K562 (cell line): Measurements from ENCODE around the gene RORB. TPM values are rescaled to one million over a fixed set of nuclear protein-coding genes. Genes with fewer than 3 reads are reported as not detected.

Source experiments
- ATAC-seq: fragments of 200-7000 bp; cut with Tn5 transposase; 3 replicates; pipeline ENCODE4 v1.9.1; 2020; ENCODE audit warnings: moderate library complexity
- BruUV-seq: library from RNA; stranded (reverse); fragments of 400-500 nt; replicated peaks from 2 replicates; lab custom pipeline; 2021; lab: Mats Ljungman, UMichigan
- CTCF ChIA-PET: fragments of 300-600 bp; formaldehyde crosslinking; extraction: SDS; loops from one replicate; lab custom pipeline; 2021; ENCODE audit warnings: low intra/inter-chr PET ratio; lab: Yijun Ruan, JAX
- POLR2A ChIA-PET: fragments of 300-600, 350-650 bp; sonication (Branson Sonifier 250); formaldehyde crosslinking; extraction: SDS; loops from one replicate; lab custom pipeline; 2021; ENCODE audit warnings: antibody characterized with exemption, inconsistent platforms; lab: Yijun Ruan, JAX
- DNase-seq, 4 experiments: peaks; one replicate each; pipeline versions ENCODE4 v3.0.0 to v3.0.0-alpha.2; 2011 to 2018; ENCODE audit warnings: low spot score in 3 of 4, mixed read lengths in 3 of 4; ENCODE audit errors: extremely low read depth in 1 of 4
- FAIRE-seq: peaks from 2 replicates; lab custom pipeline; 2011; peaks lifted over from hg19 to GRCh38; lab: Jason Lieb, UNC
- H2AFZ ChIP-seq: 2 replicates; pipeline ENCODE4 v1.6.0; 2011; ENCODE audit warnings: low read depth, low read length, control low read depth, inconsistent platforms
- H3K27ac ChIP-seq: fragments of 200-600 bp; 3 replicates; pipeline ENCODE4 v1.8.0; 2011; ENCODE audit warnings: low read depth, mild to moderate bottlenecking, control low read depth, inconsistent platforms, low read length, moderate library complexity, mixed read lengths; ENCODE audit errors: extremely low read depth
- H3K27me3 ChIP-seq, 2 experiments: fragments of 300-600 bp in 1 of 2; 2 replicates in 1 of 2; 3 replicates in 1 of 2; pipeline versions ENCODE4 v1.6.0 to v1.8.0; 2011; ENCODE audit warnings: inconsistent platforms in 2 of 2, low read length in 2 of 2, mild to moderate bottlenecking in 1 of 2, mixed read lengths in 1 of 2, moderate library complexity in 1 of 2; ENCODE audit not compliant: control insufficient read depth in 2 of 2, insufficient read depth in 2 of 2
- H3K36me3 ChIP-seq: fragments of 300-600 bp; 3 replicates; pipeline ENCODE4 v1.8.0; 2011; ENCODE audit warnings: mild to moderate bottlenecking, low read length, inconsistent platforms; ENCODE audit not compliant: control insufficient read depth, insufficient read depth
- H3K4me1 ChIP-seq, 2 experiments: fragments of 200-600 bp in 1 of 2; replicated peaks in 1 of 2; 2 replicates in 1 of 2; 3 replicates in 1 of 2; pipeline versions ENCODE4 v1.5.1 to v1.8.0; 2011; ENCODE audit warnings: inconsistent platforms in 2 of 2, low read length in 2 of 2, mild to moderate bottlenecking in 1 of 2, mixed read lengths in 1 of 2, moderate library complexity in 1 of 2; ENCODE audit not compliant: control insufficient read depth in 2 of 2, insufficient read depth in 2 of 2
- H3K4me2 ChIP-seq: 2 replicates; pipeline ENCODE4 v1.6.1; 2011; ENCODE audit warnings: low read length, control low read depth, inconsistent platforms, mixed read lengths; ENCODE audit not compliant: insufficient read depth
- H3K4me3 ChIP-seq: fragments of 200-600 bp; sonication (generic), shearing (Covaris generic); 2 replicates; pipeline ENCODE4 v1.5.1; 2016; ENCODE audit warnings: control low read depth, inconsistent platforms
- H3K79me2 ChIP-seq: fragments of 200-600 bp; 3 replicates; pipeline ENCODE4 v1.8.0; 2011; ENCODE audit warnings: low read length, inconsistent platforms; ENCODE audit not compliant: control insufficient read depth, insufficient read depth
- H3K9ac ChIP-seq, 2 experiments: 2 replicates each; pipeline versions ENCODE4 v1.6.0 to v1.6.1; 2011; ENCODE audit warnings: low read depth in 2 of 2, low read length in 2 of 2, control low read depth in 1 of 2, inconsistent platforms in 1 of 2, mild to moderate bottlenecking in 1 of 2, mixed read lengths in 1 of 2; ENCODE audit not compliant: insufficient read depth in 1 of 2
- H3K9me1 ChIP-seq: one replicate; pipeline ENCODE4 v1.6.0; 2011; ENCODE audit warnings: inconsistent platforms, mild to moderate bottlenecking, low read length, moderate library complexity; ENCODE audit not compliant: control insufficient read depth, insufficient read depth
- H3K9me3 ChIP-seq: replicated peaks from 2 replicates; pipeline ENCODE4 v1.5.1; 2011; ENCODE audit warnings: low read depth, low read length, inconsistent platforms; ENCODE audit not compliant: control insufficient read depth, insufficient read depth
- H4K20me1 ChIP-seq: replicated peaks from 2 replicates; pipeline ENCODE4 v1.6.1; 2011; ENCODE audit warnings: low read length, inconsistent platforms, mixed read lengths; ENCODE audit not compliant: control insufficient read depth, insufficient read depth
- ARHGAP35 ChIP-seq: fragments of 450-650 bp; IDR thresholded peaks from 2 replicates; pipeline ENCODE4 v1.6.1; 2018; ENCODE audit not compliant: partially characterized antibody
- PBX2 ChIP-seq, 2 experiments: IDR thresholded peaks in 1 of 2; conservative IDR thresholded peaks in 1 of 2; 2 replicates each; pipeline ENCODE4 v1.6.1; 2016; ENCODE audit warnings: low read depth in 2 of 2, mild to moderate bottlenecking in 1 of 2, missing compliant biosample characterization in 1 of 2, missing genetic modification characterization in 1 of 2, moderate library complexity in 1 of 2
- ZBTB8A ChIP-seq: fragments of 450-650 bp; IDR thresholded peaks from 2 replicates; pipeline ENCODE4 v1.6.1; 2018; ENCODE audit warnings: mild to moderate bottlenecking, moderate library complexity; ENCODE audit not compliant: partially characterized antibody
- WGBS: fragments of 100-300 bp; shearing (Covaris generic); methylation state at CpG from one replicate; pipeline ENCODE4 v1.1.6; 2016; ENCODE audit warnings: low coverage, mixed read lengths; ENCODE audit not compliant: insufficient coverage; ENCODE audit errors: missing lambda C conversion rate; 5-methylcytosine and 5-hydroxymethylcytosine counted together
- in situ Hi-C: fragments of 300-500 bp; cut with MboI; formaldehyde crosslinking; loops from 4 replicates; pipeline ENCODE4 v1.15.0; 2018; ENCODE audit warnings: inconsistent platforms, mixed read lengths
- intact Hi-C: fragments of 100-400 bp; cut with micrococcal nuclease; formaldehyde crosslinking; loops from 2 replicates; pipeline ENCODE4 v1.14.2; 2022
- polyA plus RNA-seq, 8 experiments: library from polyadenylated mRNA; depleted of rRNA in 4 of 8; stranded (reverse) in 5 of 8; unstranded in 3 of 8; fragments of >200 nt; fragmentation: Nextera tagmentation in 2 of 8; fragmentation: Illumina TruSeq in 1 of 8; extraction: Ambion mirVana in 2 of 8; extraction: Trizol in 1 of 8; gene quantifications; 2 replicates each; pipeline versions ENCODE4 v1.2.1 to v1.2.3, GENCODE V29; 2011 to 2014; ENCODE audit warnings: inconsistent platforms in 1 of 8, missing spikeins in 1 of 8
- total RNA-seq, 7 experiments: library from RNA; depleted of rRNA in 6 of 7; stranded (reverse); fragments of >200 nt in 6 of 7; fragmentation: Illumina TruSeq in 2 of 7; extraction: Trizol in 2 of 7; gene quantifications; 2 replicates each; pipeline versions ENCODE4 v1.2.1 to v1.2.3, GENCODE V29; 2011 to 2021; ENCODE audit warnings: low replicate concordance in 1 of 7
- TF ChIP-seq, protein P1 (sequence below): fragments of 250-450 bp; sonication (Bioruptor Pico); IDR thresholded peaks from 2 replicates; pipeline ENCODE4 v1.5.1; 2021; ENCODE audit warnings: mild to moderate bottlenecking

Gene RORB
- total and polyA plus RNA-seq, 9 of the 15 experiments (the other 6 are each of a cell fraction or from before 2014, with no cell fraction given), result not detected

DNA sequence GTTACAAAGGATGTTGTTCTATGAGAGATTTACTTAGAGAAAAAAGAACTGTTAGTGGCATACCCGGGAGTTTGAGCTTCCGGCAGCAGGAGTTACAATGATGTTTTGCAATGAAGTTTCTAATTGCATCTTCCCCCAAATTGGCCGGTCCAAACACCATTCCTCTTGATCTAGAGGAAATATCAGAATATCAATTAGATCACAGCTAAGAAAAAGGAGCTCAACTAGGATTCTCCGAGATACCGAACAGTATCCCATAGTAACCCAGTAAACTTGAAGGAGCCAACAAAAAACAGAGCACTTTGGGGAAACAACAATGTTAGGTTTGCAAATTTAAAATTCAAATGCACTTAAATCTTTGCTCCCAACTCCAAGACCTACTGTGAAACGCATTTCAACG, 231.0 kb downstream of the RORB start:
- Histone ChIP-seq H3K9me1 (no peaks in the 10 kb centered on the region), H3K36me3 (no peaks in the 10 kb centered on the region), H3K4me1 (no peaks in the 10 kb centered on the region), H3K27ac (no peak overlapping the region), H3K4me3 (no peak overlapping the region), H2AFZ (no peak overlapping the region), H3K4me2 (no peak overlapping the region), H4K20me1 (no peaks in the 10 kb centered on the region), H3K9me3 (no peaks in the 10 kb centered on the region), H3K9ac (no peak overlapping the region), H3K27me3 (peaks cover 0 to 3% of the 10 kb centered on the region in 2 experiments; a peak in 1 of 5 replicates), H3K79me2 (no peaks in the 10 kb centered on the region)
- 11% methylated on average over 7 of the region's 7 CpGs for WGBS
- intact Hi-C loops (no loop called here), in situ Hi-C loops (loop anchor here (25.0 kb wide), 1 partner anchor 1041 kb away; no protein-coding TSS in a partner anchor)
- no peak for DNase-seq
- POLR2A ChIA-PET, result no interaction called here
- no peak for TF ChIP-seq PBX2 (CRISPR knock-in tag; IDR thresholded peaks at IDR 0.05; ENCODE audit: low read depth)
- no peak for TF ChIP-seq PBX2 (tag; conservative IDR thresholded peaks at IDR 0.05; ENCODE audit: low read depth)
- no peak for TF ChIP-seq ZBTB8A
- TF ChIP-seq, protein P1, sequence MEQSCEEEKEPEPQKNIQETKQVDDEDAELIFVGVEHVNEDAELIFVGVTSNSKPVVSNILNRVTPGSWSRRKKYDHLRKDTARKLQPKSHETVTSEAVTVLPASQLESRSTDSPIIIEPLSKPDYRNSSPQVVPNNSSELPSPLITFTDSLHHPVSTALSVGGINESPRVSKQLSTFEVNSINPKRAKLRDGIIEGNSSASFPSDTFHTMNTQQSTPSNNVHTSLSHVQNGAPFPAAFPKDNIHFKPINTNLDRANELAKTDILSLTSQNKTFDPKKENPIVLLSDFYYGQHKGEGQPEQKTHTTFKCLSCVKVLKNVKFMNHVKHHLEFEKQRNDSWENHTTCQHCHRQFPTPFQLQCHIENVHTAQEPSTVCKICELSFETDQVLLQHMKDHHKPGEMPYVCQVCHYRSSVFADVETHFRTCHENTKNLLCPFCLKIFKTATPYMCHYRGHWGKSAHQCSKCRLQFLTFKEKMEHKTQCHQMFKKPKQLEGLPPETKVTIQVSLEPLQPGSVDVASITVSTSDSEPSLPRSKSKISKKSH (CRISPR knock-in tag), result no peak
- TF ChIP-seq ARHGAP35, result no peak
- no peak for ATAC-seq
- CTCF ChIA-PET, result no interaction called here
- BruUV-seq, result no TSS peak
- no peak for FAIRE-seq
